Endothelial cell of umbilical vein (primary cell): ENCODE data around the gene KCNAB2.

Experiments used
- CTCF ChIP-seq, 2 donors: IDR thresholded peaks; 1 replicate in 1 of 2; 2 replicates in 1 of 2; pipeline ENCODE4 v1.5.1; 2011; ENCODE audit warnings: low read length in 2 of 2, mild to moderate bottlenecking in 2 of 2, moderate library complexity in 2 of 2, control low read depth in 1 of 2, inconsistent platforms in 1 of 2, low read depth in 1 of 2; ENCODE audit not compliant: insufficient read depth in 1 of 2; ENCODE audit errors: extremely low read depth in 1 of 2
- EZH2 ChIP-seq: IDR thresholded peaks from 2 replicates; pipeline ENCODE4 v1.6.1; 2012; ENCODE audit warnings: borderline replicate concordance, low read depth, mild to moderate bottlenecking, moderate library complexity, low read length, inconsistent platforms; ENCODE audit not compliant: severe bottlenecking
- GATA2 ChIP-seq: IDR thresholded peaks from 2 replicates; pipeline ENCODE4 v1.7.0; 2011; ENCODE audit warnings: low read depth, mild to moderate bottlenecking, moderate library complexity, mixed read lengths, low read length; ENCODE audit not compliant: insufficient read length, insufficient read depth
- JUN ChIP-seq: IDR thresholded peaks from 2 replicates; pipeline ENCODE4 v1.6.1; 2011; ENCODE audit warnings: borderline replicate concordance, low read depth; ENCODE audit not compliant: insufficient read length, insufficient read depth
- POLR2A ChIP-seq: IDR thresholded peaks from 2 replicates; pipeline ENCODE4 v1.6.1; 2012; ENCODE audit warnings: low read depth, mild to moderate bottlenecking, control low read depth, low read length
- POLR2AphosphoS5 ChIP-seq: IDR thresholded peaks from 2 replicates; pipeline ENCODE4 v1.6.1; 2012; ENCODE audit warnings: low read depth, mild to moderate bottlenecking, control low read depth, low read length, moderate library complexity; ENCODE audit not compliant: insufficient read depth

GRCh38 chr1:6095511-6096242, 50.0 kb downstream of the KCNAB2 start:
- TF ChIP-seq JUN (no peak), CTCF (IDR thresholded peaks at IDR 0.05; ENCODE audit: extremely low read depth in 1 of 2, insufficient read depth in 1 of 2, low read depth in 1 of 2, low read length in 2 of 2) (no peak), EZH2 (no peak), POLR2AphosphoS5 (no peak), POLR2A (no peak), GATA2 (no peak)
